HG03520 (cell line): ENCODE measurements around the gene LRRC41.
A peak's percentile ranks its signal among the peaks of the same experiment; 100 is the strongest.
"Not testable (repeated sequence)": the region's sequence is repeated elsewhere in the genome, so short reads cannot be mapped to it uniquely, and the experiment has no call there.

Experiments used
- ATAC-seq: cut with Tn5 transposase; IDR thresholded peaks from one replicate; pipeline ENCODE4 v1.9.1; 2021; ENCODE audit warnings: mild to moderate bottlenecking, moderate library complexity; ENCODE audit not compliant: unreplicated experiment

Gene LRRC41

DNA sequence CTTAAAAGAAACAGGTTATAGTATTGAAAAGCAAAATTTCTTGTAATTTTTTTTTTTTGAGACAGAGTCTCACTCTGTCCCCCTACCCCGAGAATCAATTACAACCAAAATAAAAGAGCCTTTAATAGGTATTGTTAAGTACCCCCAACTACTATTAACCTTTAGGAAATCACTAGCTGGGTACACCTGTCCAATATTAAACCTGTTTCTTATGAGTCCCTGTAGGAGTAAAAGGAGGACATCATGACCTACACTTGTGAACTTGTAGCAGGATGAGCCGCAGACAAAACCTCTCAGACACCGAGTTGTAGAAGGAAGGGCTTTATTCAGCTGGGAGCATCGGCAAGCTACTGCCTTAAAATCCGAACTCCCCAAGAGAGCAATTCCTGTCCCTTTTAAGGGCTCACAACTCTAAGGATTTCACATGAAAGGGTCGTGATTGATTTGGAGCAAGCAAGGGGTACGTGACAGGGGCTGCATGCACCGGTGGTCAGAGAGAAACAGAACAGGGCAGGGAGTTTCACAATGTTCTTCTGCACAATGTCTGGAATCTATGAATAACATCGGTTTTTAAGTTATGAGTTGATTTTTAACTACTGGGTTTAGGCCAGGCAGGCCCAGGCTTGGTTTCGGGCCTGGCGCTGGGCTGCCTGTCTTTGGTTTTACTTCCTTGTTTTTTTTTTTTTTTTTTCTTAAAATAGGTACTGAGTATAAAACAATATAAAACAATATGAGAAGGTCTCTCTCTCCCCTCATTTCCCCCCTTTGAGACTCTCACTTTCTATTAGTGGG is 22.1 kb upstream of the LRRC41 start:
- ATAC-seq: not testable (repeated sequence)

GRCh38 chr1:46322191-46322590 is 18.8 kb upstream of the LRRC41 start:
- ATAC-seq: not testable (repeated sequence)

- not testable (repeated sequence) for ATAC-seq
These were observed 16.8 kb upstream of the LRRC41 start for GRCh38 chr1:46319960-46320914.

- not testable (repeated sequence) for ATAC-seq
These were observed 15.9 kb upstream of the LRRC41 start for GRCh38 chr1:46319301-46319700.

DNA sequence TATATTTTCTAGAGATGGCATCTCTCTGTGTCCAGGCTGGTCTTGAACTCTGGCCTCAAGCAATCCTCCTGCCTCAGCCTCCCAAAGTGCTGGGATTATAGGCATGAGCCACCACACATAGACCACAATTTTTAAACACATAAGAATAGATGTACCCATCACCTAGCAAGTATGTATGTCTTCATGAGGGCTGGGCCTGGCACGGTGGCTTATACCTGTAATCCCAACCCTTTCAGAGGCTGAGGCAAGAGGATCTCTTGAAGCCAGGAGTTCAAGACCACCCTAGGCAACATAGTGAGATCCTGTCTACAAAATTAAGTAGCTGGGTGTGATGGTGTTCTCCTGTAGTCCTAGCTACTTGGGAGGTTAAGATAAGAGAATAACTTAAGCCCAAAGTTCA is 13.9 kb upstream of the LRRC41 start:
- ATAC-seq: no peak

GRCh38 chr1:46315669-46316403 is 12.4 kb upstream of the LRRC41 start:
- no peak for ATAC-seq

GRCh38 chr1:46310321-46310720 is 6.9 kb upstream of the LRRC41 start:
- ATAC-seq: no peak

- ATAC-seq: no peak
These were observed 6.2 kb upstream of the LRRC41 start for GRCh38 chr1:46309401-46310159.

GRCh38 chr1:46306159-46306530 is 2.7 kb upstream of the LRRC41 start:
- ATAC-seq: no peak

DNA sequence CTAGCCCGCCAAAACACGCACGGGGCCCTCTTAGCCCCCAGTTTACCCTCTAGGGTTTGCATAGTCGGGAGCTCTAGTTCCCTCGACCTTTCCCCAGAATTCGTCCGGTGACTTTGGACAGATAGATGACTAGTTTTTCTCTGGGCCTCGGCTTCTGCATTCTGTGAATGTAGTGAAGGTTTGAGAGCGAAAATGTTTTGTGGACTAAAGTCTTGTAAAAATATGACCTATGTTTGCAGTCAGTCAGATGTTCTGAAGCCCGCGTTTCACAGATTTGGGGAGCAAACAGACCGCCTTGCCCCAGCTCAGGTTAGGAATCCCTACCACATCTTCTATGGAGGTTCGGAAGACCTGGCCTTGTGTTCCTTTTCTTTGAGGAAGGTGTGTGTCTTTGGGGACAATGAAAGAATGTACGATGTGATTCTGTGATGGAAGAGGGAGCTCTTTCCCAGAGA is 483 bp upstream of the LRRC41 start:
- ATAC-seq: no peak

DNA sequence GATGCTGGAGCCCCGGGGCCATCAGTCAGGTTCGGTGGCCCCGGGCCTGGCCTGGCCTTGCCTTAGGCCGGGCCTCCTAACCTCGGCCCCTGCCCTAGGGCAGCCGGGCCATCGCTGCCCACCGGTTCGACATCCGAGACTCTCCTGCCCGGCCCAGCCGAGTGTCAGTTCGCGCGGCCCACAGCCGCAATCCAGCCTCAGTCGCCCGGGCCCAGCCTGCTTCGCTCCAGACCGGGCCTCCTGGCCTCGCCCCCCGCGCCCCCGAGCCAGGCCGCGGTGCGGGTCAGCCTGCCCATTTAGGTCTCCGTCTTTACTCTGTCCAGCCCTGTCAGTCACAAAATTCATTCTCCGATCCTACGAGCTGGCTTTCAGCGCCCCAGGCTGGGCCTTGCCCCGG is 777 bp downstream of the LRRC41 start:
- peak; percentile 1 for ATAC-seq

- ATAC-seq: no peak
These were observed 1.4 kb downstream of the LRRC41 start for GRCh38 chr1:46301808-46302640.

- no peak for ATAC-seq
These were observed 2.0 kb downstream of the LRRC41 start for GRCh38 chr1:46301406-46301807.

- no peak for ATAC-seq
These were observed 2.6 kb downstream of the LRRC41 start for GRCh38 chr1:46300673-46301405.

GRCh38 chr1:46298387-46298786 is 5.0 kb downstream of the LRRC41 start:
- ATAC-seq: no peak

GRCh38 chr1:46295306-46295705 is 8.1 kb downstream of the LRRC41 start:
- no peak for ATAC-seq

GRCh38 chr1:46289976-46290375 is 13.4 kb downstream of the LRRC41 start:
- ATAC-seq: no peak

DNA sequence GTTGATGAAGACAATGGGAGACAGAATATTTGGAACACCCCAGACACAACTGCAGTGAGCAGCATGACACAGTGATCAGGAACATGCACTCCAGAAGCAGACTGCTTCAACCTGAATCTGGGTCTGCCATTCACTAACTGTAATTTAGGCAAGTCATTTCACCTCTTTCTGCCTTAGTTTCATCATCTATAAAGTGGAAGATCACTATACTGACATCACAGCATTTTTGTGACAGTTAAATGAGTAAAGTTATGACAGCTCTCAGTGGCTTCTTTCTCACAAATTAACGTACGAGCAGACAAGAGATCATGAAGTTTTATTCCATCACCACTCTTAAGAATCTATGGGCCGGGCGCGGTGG is 14.3 kb downstream of the LRRC41 start:
- ATAC-seq: no peak
